Peyer's patch (tissue), 4 donors: Measurements from ENCODE around the gene TMEM202. TPM values are rescaled to one million over a fixed set of nuclear protein-coding genes. Genes with fewer than 3 reads are reported as not detected.
"Not testable (repeated sequence)": the region's sequence is repeated elsewhere in the genome, so short reads cannot be mapped to it uniquely, and the experiment has no call there.

ENCODE experiments used
- DNase-seq, 3 donors: peaks; one replicate each; pipeline ENCODE4 v3.0.0-alpha.2; 2017 to 2019
- H3K27ac ChIP-seq, 4 donors: fragments of 200-600 bp; sonication (generic); one replicate each; pipeline ENCODE4 v1.5.1; 2016 to 2019
- H3K27me3 ChIP-seq, 2 donors: fragments of 200-600 bp; sonication (generic); one replicate each; pipeline ENCODE4 v1.5.1; 2019
- H3K36me3 ChIP-seq, 3 donors: fragments of 200-600 bp; sonication (generic); one replicate each; pipeline ENCODE4 v1.5.1; 2016 to 2019
- H3K4me1 ChIP-seq, 4 donors: fragments of 200-600 bp; sonication (generic); one replicate each; pipeline ENCODE4 v1.5.1; 2016 to 2019
- H3K4me3 ChIP-seq, 4 donors: fragments of 200-600 bp; sonication (generic); 1 replicate in 3 of 4; 2 replicates in 1 of 4; pipeline ENCODE4 v1.5.1; 2016 to 2019; ENCODE audit warnings: mild to moderate bottlenecking in 1 of 4
- H3K9me3 ChIP-seq, 4 donors: fragments of 200-600 bp; sonication (generic); one replicate each; pipeline ENCODE4 v1.5.1; 2016 to 2019; ENCODE audit warnings: mild to moderate bottlenecking in 1 of 4
- CTCF ChIP-seq, 6 experiments: fragments of 450-650 bp in 4 of 6; fragments of 200-600 bp in 2 of 6; sonication (generic) in 1 of 6; IDR thresholded peaks; one replicate each; pipeline ENCODE4 v1.5.1; 2017 to 2019; ENCODE audit warnings: antibody characterized with exemption in 6 of 6, mild to moderate bottlenecking in 3 of 6, moderate library complexity in 1 of 6
- POLR2A ChIP-seq, 2 donors: fragments of 450-650 bp; IDR thresholded peaks; one replicate each; pipeline ENCODE4 v1.5.1; 2017; ENCODE audit warnings: antibody characterized with exemption in 2 of 2, mild to moderate bottlenecking in 2 of 2, moderate library complexity in 2 of 2
- total RNA-seq, 4 donors: library from RNA; depleted of rRNA; stranded (reverse); fragments of >200 nt; gene quantifications; one replicate each; pipeline ENCODE4 v1.1.0, GENCODE V29; 2016

TMEM202 gene
- total RNA-seq, 4 donors from 2014 or later, result not detected

- H3K27me3 ChIP-seq, result no peaks in the 10 kb centered on the region
- TF ChIP-seq CTCF (IDR thresholded peaks at IDR 0.05) (no peak), POLR2A (IDR thresholded peaks at IDR 0.05) (no peak)
- H3K4me1 ChIP-seq, result no peaks in the 10 kb centered on the region
- peaks cover 0 to 12% (median 6%) of the 10 kb centered on the region in 4 donors for H3K9me3 ChIP-seq
- H3K36me3 ChIP-seq, result no peaks in the 10 kb centered on the region
- H3K4me3 ChIP-seq, result no peak overlapping the region
- DNase-seq, result no peak
- no peak overlapping the region for H3K27ac ChIP-seq
Measured at GRCh38 chr15:72437650-72438316, 39.7 kb downstream of the TMEM202 start.

- not testable (repeated sequence) for H3K4me1 ChIP-seq, H3K27me3 ChIP-seq, H3K9me3 ChIP-seq, DNase-seq, H3K27ac ChIP-seq, H3K4me3 ChIP-seq, H3K36me3 ChIP-seq
Measured at GRCh38 chr15:72442848-72443247, 44.7 kb downstream of the TMEM202 start.

- H3K9me3 ChIP-seq, result no peaks in the 10 kb centered on the region
- no peak for DNase-seq
- H3K36me3 ChIP-seq, result no peaks in the 10 kb centered on the region
- no peak overlapping the region for H3K4me3 ChIP-seq
- no peak for TF ChIP-seq CTCF (IDR thresholded peaks at IDR 0.05)
- TF ChIP-seq POLR2A (IDR thresholded peaks at IDR 0.05), result no peak
- no peaks in the 10 kb centered on the region for H3K4me1 ChIP-seq
- H3K27me3 ChIP-seq, result no peaks in the 10 kb centered on the region
- H3K27ac ChIP-seq, result no peak overlapping the region
Measured at GRCh38 chr15:72445426-72445825, 47.3 kb downstream of the TMEM202 start.

- Histone ChIP-seq H3K27ac (no peak overlapping the region), H3K4me1 (no peaks in the 10 kb centered on the region), H3K9me3 (no peaks in the 10 kb centered on the region), H3K4me3 (no peak overlapping the region), H3K36me3 (no peaks in the 10 kb centered on the region), H3K27me3 (no peaks in the 10 kb centered on the region)
- no peak for DNase-seq
- TF ChIP-seq CTCF (IDR thresholded peaks at IDR 0.05), result no peak
- TF ChIP-seq POLR2A (IDR thresholded peaks at IDR 0.05), result no peak
Measured at GRCh38 chr15:72450805-72451204, 52.7 kb downstream of the TMEM202 start.

GRCh38 chr15:72451224-72451623, 53.1 kb downstream of the TMEM202 start:
- H3K27ac ChIP-seq, result no peak overlapping the region
- H3K27me3 ChIP-seq, result no peaks in the 10 kb centered on the region
- H3K4me1 ChIP-seq, result no peaks in the 10 kb centered on the region
- no peak for DNase-seq
- TF ChIP-seq POLR2A (IDR thresholded peaks at IDR 0.05), result no peak
- no peaks in the 10 kb centered on the region for H3K36me3 ChIP-seq
- H3K4me3 ChIP-seq, result no peak overlapping the region
- H3K9me3 ChIP-seq, result no peaks in the 10 kb centered on the region

- DNase-seq, result no peak
- TF ChIP-seq POLR2A (IDR thresholded peaks at IDR 0.05), result no peak
- TF ChIP-seq CTCF (IDR thresholded peaks at IDR 0.05), result no peak
- no peaks in the 10 kb centered on the region for H3K4me1 ChIP-seq
- no peak overlapping the region for H3K27ac ChIP-seq
- no peaks in the 10 kb centered on the region for H3K9me3 ChIP-seq
- no peaks in the 10 kb centered on the region for H3K27me3 ChIP-seq
- H3K36me3 ChIP-seq, result no peaks in the 10 kb centered on the region
- H3K4me3 ChIP-seq, result no peak overlapping the region
Measured at GRCh38 chr15:72456684-72457083, 58.6 kb downstream of the TMEM202 start.

Other genes with a start within 250 kb of the TMEM202 start
- 10 to 100 TPM in 3 of 4 donors, 1 to 10 TPM in 1; 3.3 to 27.8 (median 20.4) TPM for gene GRAMD2A, start 200.5 kb upstream of the TMEM202 start, total RNA-seq
- gene PKM, start 167.1 kb upstream of the TMEM202 start, total RNA-seq, result 100 to 1,000 TPM; 307 to 392 (median 318) TPM
- gene PARP6, start 125.8 kb upstream of the TMEM202 start, total RNA-seq, result 10 to 100 TPM; 43.8 to 81.8 (median 71.4) TPM
- 1 to 10 TPM in 3 of 4 donors, not detected in 1; 1.8 to 3.7 (median 3.6) TPM for gene CELF6, start 78.1 kb upstream of the TMEM202 start, total RNA-seq
- 10 to 100 TPM; 45.4 to 81.4 (median 69.1) TPM for gene HEXA, start 22.3 kb upstream of the TMEM202 start, total RNA-seq
- gene ARIH1, start 76.0 kb downstream of the TMEM202 start, total RNA-seq, result 10 to 100 TPM; 42.3 to 81.7 (median 52.3) TPM